CD8-positive, alpha-beta memory T cell (primary cell): ENCODE data around the gene PBOV1. TPM values are rescaled to one million over a fixed set of nuclear protein-coding genes. Genes with fewer than 3 reads are reported as not detected.

Experiments
- CTCF ChIA-PET: fragments of 350-600 bp; sonication (Branson Sonifier 250); formaldehyde crosslinking; loops from one replicate; lab custom pipeline; 2021; ENCODE audit warnings: antibody characterized with exemption; lab: Charles Lee
- POLR2A ChIA-PET: fragments of 350-600 bp; sonication (Branson Sonifier 250); formaldehyde crosslinking; loops from one replicate; lab custom pipeline; 2021; ENCODE audit warnings: antibody characterized with exemption; lab: Charles Lee
- DNase-seq, 5 donors: peaks; one replicate each; pipeline versions ENCODE4 v3.0.0 to v3.0.0-alpha.2; 2020 to 2022; ENCODE audit warnings: mixed read lengths in 1 of 5
- H3K27ac ChIP-seq: one replicate; pipeline ENCODE4 v1.7.0; 2013; ENCODE audit warnings: low read depth, mild to moderate bottlenecking, low read length, moderate library complexity
- H3K27me3 ChIP-seq: 2 replicates; pipeline ENCODE4 v1.7.0; 2013; ENCODE audit warnings: low read length, mild to moderate bottlenecking; ENCODE audit not compliant: insufficient read depth, poor library complexity, severe bottlenecking
- H3K36me3 ChIP-seq: 2 replicates; pipeline ENCODE4 v1.7.0; 2013; ENCODE audit warnings: mild to moderate bottlenecking, low read length, moderate library complexity; ENCODE audit not compliant: insufficient read depth
- H3K4me1 ChIP-seq: 2 replicates; pipeline ENCODE4 v1.7.0; 2013; ENCODE audit warnings: mild to moderate bottlenecking, low read length, moderate library complexity; ENCODE audit not compliant: insufficient read depth
- H3K4me3 ChIP-seq: 2 replicates; pipeline ENCODE4 v1.7.0; 2013; ENCODE audit warnings: mild to moderate bottlenecking, low read length
- H3K9me3 ChIP-seq: 2 replicates; pipeline ENCODE4 v1.7.0; 2013; ENCODE audit warnings: mild to moderate bottlenecking, low read length
- H3K27ac Mint-ChIP-seq, 8 donors: one replicate each; pipeline ENCODE4 v1.8.0; 2020 to 2021; ENCODE audit warnings: mixed read lengths in 8 of 8, mild to moderate bottlenecking in 6 of 8, inconsistent platforms in 3 of 8, moderate library complexity in 3 of 8
- H3K27me3 Mint-ChIP-seq, 2 donors: one replicate each; pipeline ENCODE4 v1.8.0; 2020 to 2021; ENCODE audit warnings: mixed read lengths in 2 of 2, mild to moderate bottlenecking in 1 of 2, moderate library complexity in 1 of 2
- H3K36me3 Mint-ChIP-seq, 3 donors: one replicate each; pipeline ENCODE4 v1.8.0; 2020 to 2021; ENCODE audit warnings: mixed read lengths in 3 of 3, inconsistent platforms in 1 of 3, mild to moderate bottlenecking in 1 of 3
- H3K4me1 Mint-ChIP-seq, 3 donors: one replicate each; pipeline ENCODE4 v1.8.0; 2020 to 2021; ENCODE audit warnings: mixed read lengths in 3 of 3, inconsistent platforms in 1 of 3, mild to moderate bottlenecking in 1 of 3
- H3K4me3 Mint-ChIP-seq, 7 donors: one replicate each; pipeline ENCODE4 v1.8.0; 2020 to 2021; ENCODE audit warnings: mixed read lengths in 7 of 7, mild to moderate bottlenecking in 6 of 7, moderate library complexity in 4 of 7, inconsistent platforms in 2 of 7
- H3K9me3 Mint-ChIP-seq, 5 donors: one replicate each; pipeline ENCODE4 v1.8.0; 2020 to 2022; ENCODE audit warnings: mixed read lengths in 5 of 5, mild to moderate bottlenecking in 3 of 5, moderate library complexity in 2 of 5, inconsistent platforms in 1 of 5
- polyA plus RNA-seq: library from polyadenylated mRNA; unstranded; fragments of 300-500 nt; fragmentation: Illumina TruSeq; gene quantifications from one replicate; pipeline ENCODE4 v1.2.3, GENCODE V29; 2021
- total RNA-seq, 2 experiments: library from RNA; stranded (reverse); gene quantifications; one replicate each; pipeline ENCODE4 v1.2.3, GENCODE V29; 2021

The PBOV1 gene
- total and polyA plus RNA-seq, 3 experiments from 2014 or later = not detected

- Histone ChIP-seq H3K9me3 (no peaks in the 10 kb centered on the region), H3K4me3 (no peak overlapping the region), H3K4me1 (no peaks in the 10 kb centered on the region), H3K27ac (no peak overlapping the region), H3K27me3 (no peaks in the 10 kb centered on the region), H3K36me3 (no peaks in the 10 kb centered on the region)
- Mint-ChIP-seq H3K9me3 (peaks cover 0 to 4% (median 2%) of the 10 kb centered on the region in 5 donors), H3K27me3 (peaks cover 8 to 37% of the 10 kb centered on the region in 2 donors), H3K4me1 (no peaks in the 10 kb centered on the region), H3K36me3 (no peaks in the 10 kb centered on the region), H3K27ac (no peak overlapping the region), H3K4me3 (no peak overlapping the region)
- no peak for DNase-seq
- ChIA-PET POLR2A (no interaction called here), CTCF (no interaction called here)
Measured at GRCh38 chr6:138197570-138197969, 20.7 kb downstream of the PBOV1 start.

- peaks cover 8 to 40% of the 10 kb centered on the region in 2 donors for H3K27me3 Mint-ChIP-seq
- CTCF ChIA-PET = no interaction called here
Measured at GRCh38 chr6:138196122-138196738, 22.1 kb downstream of the PBOV1 start.

GRCh38 chr6:138194287-138194686 is 24.0 kb downstream of the PBOV1 start:
- no peak for DNase-seq
- H3K9me3 Mint-ChIP-seq = no peaks in the 10 kb centered on the region
- H3K36me3 Mint-ChIP-seq = no peaks in the 10 kb centered on the region
- no peak overlapping the region for H3K4me3 ChIP-seq
- ChIA-PET CTCF (no interaction called here), POLR2A (no interaction called here)
- H3K4me1 Mint-ChIP-seq = no peaks in the 10 kb centered on the region
- no peak overlapping the region for H3K27ac Mint-ChIP-seq
- no peaks in the 10 kb centered on the region for H3K36me3 ChIP-seq
- H3K27ac ChIP-seq = no peak overlapping the region
- no peaks in the 10 kb centered on the region for H3K27me3 ChIP-seq
- no peak overlapping the region for H3K4me3 Mint-ChIP-seq
- H3K4me1 ChIP-seq = no peaks in the 10 kb centered on the region
- H3K27me3 Mint-ChIP-seq = peaks cover 4 to 39% of the 10 kb centered on the region in 2 donors
- H3K9me3 ChIP-seq = no peaks in the 10 kb centered on the region

More at GRCh38 chr6:138196122-138196738, 22.1 kb downstream of the PBOV1 start:
- H3K4me1 ChIP-seq = no peaks in the 10 kb centered on the region
- Mint-ChIP-seq H3K9me3 (peaks cover 0 to 4% (median 2%) of the 10 kb centered on the region in 5 donors), H3K27ac (no peak overlapping the region), H3K4me3 (no peak overlapping the region), H3K4me1 (no peaks in the 10 kb centered on the region), H3K36me3 (no peaks in the 10 kb centered on the region)
- POLR2A ChIA-PET = no interaction called here
- H3K27ac ChIP-seq = no peak overlapping the region
- H3K4me3 ChIP-seq = no peak overlapping the region
- no peaks in the 10 kb centered on the region for H3K27me3 ChIP-seq
- H3K36me3 ChIP-seq = no peaks in the 10 kb centered on the region
- no peak for DNase-seq
- no peaks in the 10 kb centered on the region for H3K9me3 ChIP-seq

GRCh38 chr6:138188278-138188941 is 29.9 kb downstream of the PBOV1 start:
- ChIA-PET POLR2A (no interaction called here), CTCF (no interaction called here)
- Histone ChIP-seq H3K36me3 (no peaks in the 10 kb centered on the region), H3K4me1 (no peaks in the 10 kb centered on the region), H3K27me3 (no peaks in the 10 kb centered on the region), H3K4me3 (no peak overlapping the region), H3K27ac (no peak overlapping the region), H3K9me3 (no peaks in the 10 kb centered on the region)
- Mint-ChIP-seq H3K4me1 (no peaks in the 10 kb centered on the region), H3K27me3 (peaks cover 14 to 57% of the 10 kb centered on the region in 2 donors), H3K36me3 (no peaks in the 10 kb centered on the region), H3K9me3 (no peaks in the 10 kb centered on the region), H3K4me3 (no peak overlapping the region), H3K27ac (no peak overlapping the region)
- DNase-seq = no peak

GRCh38 chr6:138187156-138187555 is 31.1 kb downstream of the PBOV1 start:
- no peak overlapping the region for H3K27ac ChIP-seq
- no peak overlapping the region for H3K4me3 ChIP-seq
- H3K27ac Mint-ChIP-seq = no peak overlapping the region
- no peaks in the 10 kb centered on the region for H3K27me3 ChIP-seq
- POLR2A ChIA-PET = no interaction called here
- no peaks in the 10 kb centered on the region for H3K4me1 Mint-ChIP-seq
- no peaks in the 10 kb centered on the region for H3K36me3 ChIP-seq
- H3K4me1 ChIP-seq = no peaks in the 10 kb centered on the region
- H3K27me3 Mint-ChIP-seq = peaks cover 19 to 68% of the 10 kb centered on the region in 2 donors
- H3K4me3 Mint-ChIP-seq = no peak overlapping the region
- no peaks in the 10 kb centered on the region for H3K9me3 ChIP-seq
- CTCF ChIA-PET = no interaction called here
- DNase-seq = no peak
- H3K9me3 Mint-ChIP-seq = no peaks in the 10 kb centered on the region
- H3K36me3 Mint-ChIP-seq = no peaks in the 10 kb centered on the region

- H3K9me3 Mint-ChIP-seq = peaks cover 0 to 7% (median 0%) of the 10 kb centered on the region in 5 donors
- H3K27me3 Mint-ChIP-seq = peaks cover 26 to 61% of the 10 kb centered on the region in 2 donors
- CTCF ChIA-PET = no interaction called here
Measured at GRCh38 chr6:138184230-138184629, 34.1 kb downstream of the PBOV1 start.

GRCh38 chr6:138183790-138184134 is 34.5 kb downstream of the PBOV1 start:
- Mint-ChIP-seq H3K36me3 (no peaks in the 10 kb centered on the region), H3K27ac (no peak overlapping the region)
- CTCF ChIA-PET = no interaction called here

More at GRCh38 chr6:138184230-138184629, 34.1 kb downstream of the PBOV1 start:
- no peaks in the 10 kb centered on the region for H3K9me3 ChIP-seq
- POLR2A ChIA-PET = no interaction called here
- no peaks in the 10 kb centered on the region for H3K27me3 ChIP-seq
- Mint-ChIP-seq H3K36me3 (no peaks in the 10 kb centered on the region), H3K27ac (no peak overlapping the region), H3K4me1 (no peaks in the 10 kb centered on the region), H3K4me3 (no peak overlapping the region)
- H3K4me1 ChIP-seq = no peaks in the 10 kb centered on the region
- H3K36me3 ChIP-seq = no peaks in the 10 kb centered on the region
- no peak overlapping the region for H3K4me3 ChIP-seq
- H3K27ac ChIP-seq = no peak overlapping the region
- no peak for DNase-seq

GRCh38 chr6:138182939-138183789 is 35.1 kb downstream of the PBOV1 start:
- ChIA-PET POLR2A (no interaction called here), CTCF (no interaction called here)
- Histone ChIP-seq H3K4me1 (no peaks in the 10 kb centered on the region), H3K27me3 (no peaks in the 10 kb centered on the region), H3K9me3 (peaks cover 3% of the 10 kb centered on the region), H3K4me3 (no peak overlapping the region), H3K27ac (no peak overlapping the region), H3K36me3 (no peaks in the 10 kb centered on the region)
- no peak overlapping the region for H3K4me3 Mint-ChIP-seq
- no peak for DNase-seq
- no peaks in the 10 kb centered on the region for H3K4me1 Mint-ChIP-seq
- H3K27me3 Mint-ChIP-seq = peaks cover 23 to 50% of the 10 kb centered on the region in 2 donors
- peaks cover 0 to 1% (median 0%) of the 10 kb centered on the region in 3 donors for H3K36me3 Mint-ChIP-seq
- H3K27ac Mint-ChIP-seq = no peak overlapping the region
- peaks cover 4 to 15% (median 5%) of the 10 kb centered on the region in 5 donors for H3K9me3 Mint-ChIP-seq

More at GRCh38 chr6:138183790-138184134, 34.5 kb downstream of the PBOV1 start:
- H3K9me3 ChIP-seq = no peaks in the 10 kb centered on the region
- H3K27me3 ChIP-seq = no peaks in the 10 kb centered on the region
- POLR2A ChIA-PET = no interaction called here
- Mint-ChIP-seq H3K9me3 (peaks cover 0 to 9% (median 0%) of the 10 kb centered on the region in 5 donors), H3K4me1 (no peaks in the 10 kb centered on the region), H3K4me3 (no peak overlapping the region), H3K27me3 (peaks cover 26 to 56% of the 10 kb centered on the region in 2 donors)
- no peak overlapping the region for H3K27ac ChIP-seq
- no peak for DNase-seq
- no peaks in the 10 kb centered on the region for H3K4me1 ChIP-seq
- H3K36me3 ChIP-seq = no peaks in the 10 kb centered on the region
- no peak overlapping the region for H3K4me3 ChIP-seq
